ENCODE data around the gene TNFRSF14.
"Not testable (repeated sequence)": the region's sequence is repeated elsewhere in the genome, so short reads cannot be mapped to it uniquely, and the experiment has no call there.

TNFRSF14 gene

GRCh38 chr1:2564815-2565374, 8.7 kb downstream of the TNFRSF14 start:
- TF ChIP-seq, protein P1, sequence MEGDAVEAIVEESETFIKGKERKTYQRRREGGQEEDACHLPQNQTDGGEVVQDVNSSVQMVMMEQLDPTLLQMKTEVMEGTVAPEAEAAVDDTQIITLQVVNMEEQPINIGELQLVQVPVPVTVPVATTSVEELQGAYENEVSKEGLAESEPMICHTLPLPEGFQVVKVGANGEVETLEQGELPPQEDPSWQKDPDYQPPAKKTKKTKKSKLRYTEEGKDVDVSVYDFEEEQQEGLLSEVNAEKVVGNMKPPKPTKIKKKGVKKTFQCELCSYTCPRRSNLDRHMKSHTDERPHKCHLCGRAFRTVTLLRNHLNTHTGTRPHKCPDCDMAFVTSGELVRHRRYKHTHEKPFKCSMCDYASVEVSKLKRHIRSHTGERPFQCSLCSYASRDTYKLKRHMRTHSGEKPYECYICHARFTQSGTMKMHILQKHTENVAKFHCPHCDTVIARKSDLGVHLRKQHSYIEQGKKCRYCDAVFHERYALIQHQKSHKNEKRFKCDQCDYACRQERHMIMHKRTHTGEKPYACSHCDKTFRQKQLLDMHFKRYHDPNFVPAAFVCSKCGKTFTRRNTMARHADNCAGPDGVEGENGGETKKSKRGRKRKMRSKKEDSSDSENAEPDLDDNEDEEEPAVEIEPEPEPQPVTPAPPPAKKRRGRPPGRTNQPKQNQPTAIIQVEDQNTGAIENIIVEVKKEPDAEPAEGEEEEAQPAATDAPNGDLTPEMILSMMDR (conservative IDR thresholded peaks at IDR 0.05; ENCODE audit: low read depth, low read length): no peak
- no peak for DNase-seq (ENCODE audit: low read depth)
- H3K4me3 ChIP-seq (ENCODE audit: low read depth, low read length): no peak overlapping the region

DNA sequence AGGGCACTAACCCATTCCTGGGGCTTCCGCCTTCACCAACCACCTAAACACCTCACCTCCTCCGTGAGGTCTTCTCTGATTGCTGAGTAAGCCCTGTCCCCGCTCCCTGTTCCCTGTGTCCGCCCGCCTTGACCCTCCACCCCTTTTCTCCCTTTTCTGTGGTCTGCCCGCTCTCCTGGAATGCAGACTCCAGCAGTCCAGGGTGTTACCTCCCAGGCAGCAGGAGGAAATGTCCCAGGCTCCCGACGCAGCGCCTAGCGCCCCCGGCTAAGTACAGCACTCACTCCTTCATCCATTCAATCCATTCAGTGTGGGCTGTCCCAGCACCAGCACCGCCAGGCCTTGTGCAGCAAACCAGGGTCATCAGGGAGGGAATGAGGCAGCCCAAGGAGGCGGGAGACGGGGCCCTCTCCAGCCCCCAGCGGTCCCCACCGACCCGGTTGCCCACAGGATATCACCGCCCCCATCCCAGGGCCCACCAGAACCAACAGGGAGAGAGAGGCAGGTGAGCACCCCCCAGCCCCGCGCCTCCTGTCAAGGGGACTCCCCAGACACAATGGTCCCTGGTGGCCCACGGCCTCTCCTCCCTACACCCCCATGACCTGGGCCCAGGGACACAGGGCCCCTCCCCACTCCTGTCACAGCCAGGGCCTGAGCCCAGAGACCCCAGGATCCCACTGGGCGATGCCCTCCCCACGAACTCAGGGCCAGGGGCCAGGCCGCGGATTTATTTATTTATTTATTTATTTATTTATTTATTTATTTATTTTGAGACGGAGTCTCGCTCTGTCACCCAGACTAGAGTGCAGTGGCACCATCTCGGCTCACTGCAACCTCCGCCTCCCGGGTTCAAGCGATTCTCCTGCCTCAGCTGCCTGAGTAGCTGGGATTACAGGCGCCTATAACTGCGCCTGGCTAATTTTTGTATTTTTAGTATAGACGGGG, 10.2 kb downstream of the TNFRSF14 start:
- TF ChIP-seq, protein P1 (conservative IDR thresholded peaks at IDR 0.05; ENCODE audit: low read depth, low read length): no peak
- no peak for DNase-seq (ENCODE audit: low read depth)
- H3K4me3 ChIP-seq (ENCODE audit: low read depth, low read length): no peak overlapping the region

DNA sequence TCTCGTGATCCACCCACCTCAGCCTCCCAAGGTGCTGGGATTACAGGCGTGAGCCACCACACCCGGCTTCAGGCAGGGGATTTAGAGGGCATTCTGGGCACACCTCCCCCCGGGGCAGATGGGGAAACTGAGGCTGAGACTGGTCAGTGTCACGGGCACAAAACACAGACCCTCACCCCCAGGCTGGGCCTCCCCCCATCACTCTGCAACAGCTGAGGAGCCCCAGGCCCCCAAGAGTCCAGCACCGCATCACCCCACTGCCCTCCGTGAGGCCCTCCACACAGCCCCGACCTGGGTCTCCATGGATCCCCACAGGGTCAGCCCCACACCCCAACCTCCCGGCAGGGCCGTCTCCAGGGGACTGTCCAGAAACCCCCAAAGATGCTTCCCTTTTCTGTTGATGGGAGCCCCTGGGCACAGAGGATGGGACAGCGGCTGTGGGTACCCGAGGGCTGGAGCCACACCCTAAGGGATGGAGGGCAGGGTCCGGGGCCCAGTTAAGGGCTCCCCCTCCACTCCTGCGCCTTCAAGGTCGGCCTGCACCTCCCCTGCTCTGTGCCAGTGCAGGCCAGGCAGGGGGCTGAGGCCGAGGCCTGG, 11.0 kb downstream of the TNFRSF14 start:
- TF ChIP-seq, protein P1 (conservative IDR thresholded peaks at IDR 0.05; ENCODE audit: low read depth, low read length): no peak
- DNase-seq (ENCODE audit: low read depth): no peak

DNA sequence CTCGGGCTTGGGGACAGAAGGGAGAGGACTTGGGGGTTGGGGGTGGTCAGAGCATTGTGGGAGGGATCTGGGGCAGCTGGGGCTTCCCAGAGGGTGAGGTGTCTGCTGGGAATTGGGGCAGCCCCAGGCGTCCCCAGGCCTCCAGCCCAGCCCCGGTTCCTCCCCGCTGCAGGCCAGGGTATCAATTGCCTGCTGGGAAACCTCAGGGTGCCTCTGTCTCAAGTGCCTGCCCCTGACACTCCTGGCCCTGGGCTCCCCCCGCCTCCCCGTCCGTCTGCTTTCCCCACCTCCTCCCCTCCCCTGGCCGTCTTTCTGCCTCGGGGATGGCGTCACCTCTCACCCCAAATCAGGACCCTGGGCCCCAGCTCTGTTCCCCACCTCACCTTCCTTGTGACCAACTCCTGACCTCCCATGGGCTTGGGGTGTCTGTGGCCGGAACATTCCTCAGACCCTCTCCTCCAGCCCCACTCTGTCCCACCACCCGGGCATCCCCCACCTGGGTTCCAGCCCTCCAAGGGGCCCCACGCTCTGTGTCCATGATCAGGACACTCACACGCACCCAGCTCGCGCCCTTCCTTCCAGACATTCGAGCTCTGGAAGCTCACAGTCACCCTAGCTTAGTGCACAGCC, 12.1 kb downstream of the TNFRSF14 start:
- DNase-seq (ENCODE audit: low read depth); H3K4me3 ChIP-seq (ENCODE audit: low read depth, low read length): not testable (repeated sequence)

More for the DNA sequence above, 11.0 kb downstream of the TNFRSF14 start:
- H3K4me3 ChIP-seq (ENCODE audit: low read depth, low read length): no peak overlapping the region

GRCh38 chr1:2569060-2569459, 12.9 kb downstream of the TNFRSF14 start:
- TF ChIP-seq, protein P1 (conservative IDR thresholded peaks at IDR 0.05; ENCODE audit: low read depth, low read length): no peak
- no peak for DNase-seq (ENCODE audit: low read depth)
- H3K4me3 ChIP-seq (ENCODE audit: low read depth, low read length): no peak overlapping the region

DNA sequence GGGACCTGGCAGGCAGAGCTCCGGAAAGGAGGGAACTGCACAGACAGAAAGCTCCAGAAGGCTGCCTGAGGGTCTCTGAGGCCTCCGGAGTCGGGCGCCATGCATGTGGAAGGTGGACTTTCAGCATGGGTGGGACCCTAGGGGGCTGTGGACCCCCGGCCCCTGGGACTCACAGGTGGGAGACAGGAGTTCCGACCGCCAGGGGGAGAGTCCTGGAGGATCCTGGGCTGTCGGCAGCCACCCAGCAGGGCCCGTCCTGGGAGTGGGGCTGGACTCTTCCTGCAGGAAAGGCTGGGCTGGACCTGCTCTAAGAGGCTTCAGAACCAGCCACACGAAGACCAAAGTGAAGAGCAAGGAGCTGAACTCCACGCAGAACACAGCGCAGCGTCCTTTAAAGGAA, 13.5 kb downstream of the TNFRSF14 start:
- DNase-seq (ENCODE audit: low read depth): not testable (repeated sequence)

DNA sequence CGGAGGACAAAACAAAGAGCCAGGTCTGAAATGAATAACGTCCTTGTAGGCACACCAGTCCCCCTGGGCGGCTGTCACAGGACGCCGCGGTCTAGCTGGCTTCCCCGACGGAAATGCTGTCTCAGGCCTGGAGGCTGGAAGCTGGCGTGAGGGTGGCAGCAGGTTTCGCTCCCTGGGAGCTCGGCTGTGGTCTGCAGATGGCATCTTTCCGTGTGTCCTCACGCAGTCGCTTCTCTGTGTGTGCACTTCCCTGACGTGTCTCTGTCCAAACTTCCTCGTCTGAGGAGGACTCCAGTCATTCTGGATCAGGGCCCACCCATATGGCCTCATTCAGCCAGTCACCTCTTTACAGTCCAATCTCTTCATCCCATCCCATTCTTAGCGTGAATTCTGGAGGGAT, 14.2 kb downstream of the TNFRSF14 start:
- no peak for DNase-seq (ENCODE audit: low read depth)
- TF ChIP-seq, protein P1 (conservative IDR thresholded peaks at IDR 0.05; ENCODE audit: low read depth, low read length): no peak
- no peak overlapping the region for H3K4me3 ChIP-seq (ENCODE audit: low read depth, low read length)

More for the DNA sequence above, 13.5 kb downstream of the TNFRSF14 start:
- H3K4me3 ChIP-seq (ENCODE audit: low read depth, low read length): not testable (repeated sequence)

Data from choroid plexus epithelial cell (primary cell).